GM21786 (cell line): ENCODE results near the gene SAP30L.
A peak's percentile ranks its signal among the peaks of the same experiment; 100 is the strongest.

Experiments used
- ATAC-seq: cut with Tn5 transposase; IDR thresholded peaks from one replicate; pipeline ENCODE4 v1.9.1; 2021; ENCODE audit not compliant: unreplicated experiment

The SAP30L gene

GRCh38 chr5:154479160-154479943, 33.6 kb downstream of the SAP30L start:
- no peak for ATAC-seq

GRCh38 chr5:154479944-154480750, 34.4 kb downstream of the SAP30L start:
- ATAC-seq, result no peak

- no peak for ATAC-seq
Measured at GRCh38 chr5:154480847-154481246, 35.0 kb downstream of the SAP30L start.

- no peak for ATAC-seq
Measured at GRCh38 chr5:154481584-154482381, 36.0 kb downstream of the SAP30L start.

- no peak for ATAC-seq
Measured at GRCh38 chr5:154482528-154483449, 37.0 kb downstream of the SAP30L start.

- ATAC-seq, result no peak
Measured at GRCh38 chr5:154483654-154484392, 38.0 kb downstream of the SAP30L start.

- ATAC-seq, result no peak
Measured at GRCh38 chr5:154484393-154485095, 38.7 kb downstream of the SAP30L start.

GRCh38 chr5:154485096-154485491, 39.3 kb downstream of the SAP30L start:
- no peak for ATAC-seq

- ATAC-seq, result no peak
Measured at GRCh38 chr5:154485850-154486426, 40.1 kb downstream of the SAP30L start.

GRCh38 chr5:154486427-154486866, 40.6 kb downstream of the SAP30L start:
- ATAC-seq, result no peak

- ATAC-seq, result peak; percentile 97
Measured at GRCh38 chr5:154487541-154487940, 41.7 kb downstream of the SAP30L start.

- no peak for ATAC-seq
Measured at GRCh38 chr5:154491941-154492340, 46.1 kb downstream of the SAP30L start.

GRCh38 chr5:154493274-154493673, 47.5 kb downstream of the SAP30L start:
- ATAC-seq, result no peak

GRCh38 chr5:154494036-154494435, 48.2 kb downstream of the SAP30L start:
- no peak for ATAC-seq

GRCh38 chr5:154498591-154498990, 52.8 kb downstream of the SAP30L start:
- no peak for ATAC-seq

GRCh38 chr5:154498994-154499393, 53.2 kb downstream of the SAP30L start:
- ATAC-seq, result no peak

GRCh38 chr5:154501566-154501965, 55.8 kb downstream of the SAP30L start:
- no peak for ATAC-seq

- no peak for ATAC-seq
Measured at GRCh38 chr5:154502180-154502579, 56.4 kb downstream of the SAP30L start.

- no peak for ATAC-seq
Measured at GRCh38 chr5:154503698-154504039, 57.9 kb downstream of the SAP30L start.
